DLD1 (cell line): Measurements from ENCODE around the gene COX14.
"Not testable (repeated sequence)": the region's sequence is repeated elsewhere in the genome, so short reads cannot be mapped to it uniquely, and the experiment has no call there.

ENCODE experiments used
- in situ Hi-C: cut with HindIII; loops from 2 replicates; pipeline ENCODE4 v1.10.0; 2017; ENCODE audit warnings: low sequenced_read_pairs

COX14 gene

GRCh38 chr12:50107416-50108268 lies 4.4 kb upstream of the COX14 start:
- in situ Hi-C loops = no loop called here

- in situ Hi-C loops = no loop called here
Measured at GRCh38 chr12:50109319-50109718, 2.7 kb upstream of the COX14 start.

- in situ Hi-C loops = no loop called here
Measured at GRCh38 chr12:50110127-50110761, 1.8 kb upstream of the COX14 start.

GRCh38 chr12:50110762-50111351 lies 1.2 kb upstream of the COX14 start:
- in situ Hi-C loops = no loop called here

- in situ Hi-C loops = no loop called here
Measured at GRCh38 chr12:50111395-50111692, 692 bp upstream of the COX14 start.

- in situ Hi-C loops = no loop called here
Measured at GRCh38 chr12:50112456-50113218, 601 bp downstream of the COX14 start.

GRCh38 chr12:50117057-50117622 lies 5.1 kb downstream of the COX14 start:
- in situ Hi-C loops = no loop called here

- in situ Hi-C loops = no loop called here
Measured at GRCh38 chr12:50119387-50119786, 7.4 kb downstream of the COX14 start.

GRCh38 chr12:50120521-50120920 lies 8.5 kb downstream of the COX14 start:
- in situ Hi-C loops = no loop called here

- in situ Hi-C loops = no loop called here
Measured at GRCh38 chr12:50120953-50121352, 8.9 kb downstream of the COX14 start.

GRCh38 chr12:50121641-50122040 lies 9.6 kb downstream of the COX14 start:
- in situ Hi-C loops = no loop called here

- in situ Hi-C loops = no loop called here
Measured at GRCh38 chr12:50123203-50123602, 11.2 kb downstream of the COX14 start.

GRCh38 chr12:50127546-50127945 lies 15.5 kb downstream of the COX14 start:
- in situ Hi-C loops = no loop called here

GRCh38 chr12:50129290-50129689 lies 17.3 kb downstream of the COX14 start:
- in situ Hi-C loops = no loop called here

GRCh38 chr12:50132505-50133135 lies 20.6 kb downstream of the COX14 start:
- in situ Hi-C loops = no loop called here

GRCh38 chr12:50142993-50143392 lies 31.0 kb downstream of the COX14 start:
- in situ Hi-C loops = no loop called here

- in situ Hi-C loops = no loop called here
Measured at GRCh38 chr12:50145439-50145838, 33.4 kb downstream of the COX14 start.

GRCh38 chr12:50147281-50147680 lies 35.2 kb downstream of the COX14 start:
- in situ Hi-C loops = no loop called here

- in situ Hi-C loops = not testable (repeated sequence)
Measured at GRCh38 chr12:50148011-50148410, 36.0 kb downstream of the COX14 start.

- in situ Hi-C loops = no loop called here
Measured at GRCh38 chr12:50149311-50149710, 37.3 kb downstream of the COX14 start.
